ENCODE data around the gene RAET1G.

GRCh38 chr6:149871182-149871581 is 51.7 kb downstream of the RAET1G start:
- no peak for TF ChIP-seq TAF1 (IDR thresholded peaks at IDR 0.05; ENCODE audit: borderline replicate concordance, insufficient read depth, low read length)
- TF ChIP-seq POLR2AphosphoS5 (IDR thresholded peaks at IDR 0.05; ENCODE audit: low read depth, low read length): no peak
- TF ChIP-seq, protein P1, sequence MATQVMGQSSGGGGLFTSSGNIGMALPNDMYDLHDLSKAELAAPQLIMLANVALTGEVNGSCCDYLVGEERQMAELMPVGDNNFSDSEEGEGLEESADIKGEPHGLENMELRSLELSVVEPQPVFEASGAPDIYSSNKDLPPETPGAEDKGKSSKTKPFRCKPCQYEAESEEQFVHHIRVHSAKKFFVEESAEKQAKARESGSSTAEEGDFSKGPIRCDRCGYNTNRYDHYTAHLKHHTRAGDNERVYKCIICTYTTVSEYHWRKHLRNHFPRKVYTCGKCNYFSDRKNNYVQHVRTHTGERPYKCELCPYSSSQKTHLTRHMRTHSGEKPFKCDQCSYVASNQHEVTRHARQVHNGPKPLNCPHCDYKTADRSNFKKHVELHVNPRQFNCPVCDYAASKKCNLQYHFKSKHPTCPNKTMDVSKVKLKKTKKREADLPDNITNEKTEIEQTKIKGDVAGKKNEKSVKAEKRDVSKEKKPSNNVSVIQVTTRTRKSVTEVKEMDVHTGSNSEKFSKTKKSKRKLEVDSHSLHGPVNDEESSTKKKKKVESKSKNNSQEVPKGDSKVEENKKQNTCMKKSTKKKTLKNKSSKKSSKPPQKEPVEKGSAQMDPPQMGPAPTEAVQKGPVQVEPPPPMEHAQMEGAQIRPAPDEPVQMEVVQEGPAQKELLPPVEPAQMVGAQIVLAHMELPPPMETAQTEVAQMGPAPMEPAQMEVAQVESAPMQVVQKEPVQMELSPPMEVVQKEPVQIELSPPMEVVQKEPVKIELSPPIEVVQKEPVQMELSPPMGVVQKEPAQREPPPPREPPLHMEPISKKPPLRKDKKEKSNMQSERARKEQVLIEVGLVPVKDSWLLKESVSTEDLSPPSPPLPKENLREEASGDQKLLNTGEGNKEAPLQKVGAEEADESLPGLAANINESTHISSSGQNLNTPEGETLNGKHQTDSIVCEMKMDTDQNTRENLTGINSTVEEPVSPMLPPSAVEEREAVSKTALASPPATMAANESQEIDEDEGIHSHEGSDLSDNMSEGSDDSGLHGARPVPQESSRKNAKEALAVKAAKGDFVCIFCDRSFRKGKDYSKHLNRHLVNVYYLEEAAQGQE (IDR thresholded peaks at IDR 0.05; ENCODE audit: insufficient read depth in 1 of 2, low read depth in 2 of 2, low read length in 2 of 2): no peak
- no peak for TF ChIP-seq FOXP2 (optimal IDR thresholded peaks at IDR 0.05; ENCODE audit: borderline replicate concordance, extremely low read depth, extremely low read length, insufficient read depth)

All from PFSK-1 (cell line).